Smooth muscle cell (in vitro differentiated cells): Measurements from ENCODE around the gene GJA10. TPM values are rescaled to one million over a fixed set of nuclear protein-coding genes. Genes with fewer than 3 reads are reported as not detected.
A peak's percentile ranks its signal among the peaks of the same experiment; 100 is the strongest.

Experiments
- DNase-seq: peaks from one replicate; lab custom pipeline; 2025; ENCODE audit not compliant: unreplicated experiment; lab: John Stamatoyannopoulos, UW
- H2AFZ ChIP-seq: fragments of 200-600 bp; sonication (generic); 2 replicates; pipeline ENCODE4 v1.6.0; 2016; ENCODE audit warnings: antibody characterized with exemption, low read depth, mild to moderate bottlenecking
- H3F3A ChIP-seq: fragments of 200-600 bp; sonication (generic); 2 replicates; pipeline ENCODE4 v1.6.0; 2017; ENCODE audit warnings: antibody characterized with exemption, low read depth
- H3K27ac ChIP-seq: fragments of 200-600 bp; sonication (generic); 2 replicates; pipeline ENCODE4 v1.5.1; 2016; ENCODE audit warnings: low read depth, mild to moderate bottlenecking
- H3K27me3 ChIP-seq: fragments of 200-600 bp; sonication (generic); 2 replicates; pipeline ENCODE4 v1.6.1; 2016; ENCODE audit warnings: low read depth, mild to moderate bottlenecking
- H3K36me3 ChIP-seq: fragments of 200-600 bp; sonication (generic); 2 replicates; pipeline ENCODE4 v1.5.1; 2016; ENCODE audit warnings: low read depth
- H3K4me1 ChIP-seq: fragments of 200-600 bp; sonication (generic); 2 replicates; pipeline ENCODE4 v1.5.1; 2016; ENCODE audit warnings: low read depth
- H3K4me2 ChIP-seq: fragments of 200-600 bp; sonication (generic); 2 replicates; pipeline ENCODE4 v1.6.0; 2016; ENCODE audit warnings: mild to moderate bottlenecking
- H3K4me3 ChIP-seq: fragments of 200-600 bp; sonication (generic); 2 replicates; pipeline ENCODE4 v1.5.1; 2016; ENCODE audit warnings: mild to moderate bottlenecking
- H3K79me2 ChIP-seq: fragments of 200-600 bp; sonication (generic); 2 replicates; pipeline ENCODE4 v1.6.0; 2016; ENCODE audit warnings: low read depth, mild to moderate bottlenecking
- H3K9ac ChIP-seq: fragments of 200-600 bp; sonication (generic); 2 replicates; pipeline ENCODE4 v1.6.0; 2016; ENCODE audit warnings: low read depth
- H3K9me3 ChIP-seq: fragments of 200-600 bp; sonication (generic); replicated peaks from 2 replicates; pipeline ENCODE4 v1.5.1; 2016; ENCODE audit warnings: low read depth
- H4K20me1 ChIP-seq: fragments of 200-600 bp; sonication (generic); 2 replicates; pipeline ENCODE4 v1.6.0; 2016; ENCODE audit warnings: low read depth
- CTCF ChIP-seq: fragments of 200-600 bp; sonication (generic); IDR thresholded peaks from 2 replicates; pipeline ENCODE4 v1.5.1; 2017; ENCODE audit warnings: borderline replicate concordance, mild to moderate bottlenecking, antibody characterized with exemption; ENCODE audit not compliant: insufficient read depth, poor library complexity, severe bottlenecking
- WGBS: methylation state at CpG from one replicate; pipeline ENCODE4 v1.1.7; 2016; ENCODE audit warnings: low lambda C conversion rate; 5-methylcytosine and 5-hydroxymethylcytosine counted together
- polyA plus RNA-seq: library from polyadenylated mRNA; unstranded; fragments of >200 nt; fragmentation: Nextera tagmentation; extraction: Ambion mirVana; gene quantifications from 2 replicates; pipeline ENCODE4 v1.2.1, GENCODE V29; 2016
- total RNA-seq: library from RNA; depleted of rRNA; stranded (reverse); fragments of >200 nt; gene quantifications from 2 replicates; pipeline ENCODE4 v1.2.3, GENCODE V29; 2014

The GJA10 gene
- total and polyA plus RNA-seq, 2 experiments from 2014 or later: not detected

DNA sequence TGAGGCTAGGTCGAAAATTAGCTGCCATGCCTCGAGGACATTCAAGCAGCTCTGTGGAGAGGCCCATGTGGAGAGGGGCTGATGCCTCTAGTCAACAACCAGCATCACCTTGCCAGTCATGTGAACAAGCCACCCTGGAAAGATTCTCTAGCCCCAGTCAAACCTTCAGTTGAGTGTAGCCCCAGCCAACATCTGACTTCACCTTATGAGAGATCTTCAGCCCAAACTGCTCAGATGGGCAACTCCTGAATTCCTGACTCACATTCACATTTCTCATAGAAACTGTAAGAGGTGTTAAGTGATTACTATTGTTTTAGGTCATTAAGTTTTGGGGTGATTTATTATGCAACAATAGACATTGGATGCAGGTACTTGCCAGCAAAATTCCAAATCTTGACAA is 44.9 kb downstream of the GJA10 start:
- Histone ChIP-seq H3K79me2 (no peaks in the 10 kb centered on the region), H3K36me3 (no peaks in the 10 kb centered on the region), H3K27me3 (no peaks in the 10 kb centered on the region), H4K20me1 (no peaks in the 10 kb centered on the region), H2AFZ (no peak overlapping the region), H3K9ac (no peak overlapping the region), H3F3A (no peaks in the 10 kb centered on the region), H3K4me3 (no peak overlapping the region), H3K9me3 (no peaks in the 10 kb centered on the region), H3K27ac (no peak overlapping the region), H3K4me1 (no peaks in the 10 kb centered on the region), H3K4me2 (no peak overlapping the region)
- no peak for DNase-seq
- 78% methylated on average over 2 of the region's 2 CpGs for WGBS
- no peak for TF ChIP-seq CTCF

DNA sequence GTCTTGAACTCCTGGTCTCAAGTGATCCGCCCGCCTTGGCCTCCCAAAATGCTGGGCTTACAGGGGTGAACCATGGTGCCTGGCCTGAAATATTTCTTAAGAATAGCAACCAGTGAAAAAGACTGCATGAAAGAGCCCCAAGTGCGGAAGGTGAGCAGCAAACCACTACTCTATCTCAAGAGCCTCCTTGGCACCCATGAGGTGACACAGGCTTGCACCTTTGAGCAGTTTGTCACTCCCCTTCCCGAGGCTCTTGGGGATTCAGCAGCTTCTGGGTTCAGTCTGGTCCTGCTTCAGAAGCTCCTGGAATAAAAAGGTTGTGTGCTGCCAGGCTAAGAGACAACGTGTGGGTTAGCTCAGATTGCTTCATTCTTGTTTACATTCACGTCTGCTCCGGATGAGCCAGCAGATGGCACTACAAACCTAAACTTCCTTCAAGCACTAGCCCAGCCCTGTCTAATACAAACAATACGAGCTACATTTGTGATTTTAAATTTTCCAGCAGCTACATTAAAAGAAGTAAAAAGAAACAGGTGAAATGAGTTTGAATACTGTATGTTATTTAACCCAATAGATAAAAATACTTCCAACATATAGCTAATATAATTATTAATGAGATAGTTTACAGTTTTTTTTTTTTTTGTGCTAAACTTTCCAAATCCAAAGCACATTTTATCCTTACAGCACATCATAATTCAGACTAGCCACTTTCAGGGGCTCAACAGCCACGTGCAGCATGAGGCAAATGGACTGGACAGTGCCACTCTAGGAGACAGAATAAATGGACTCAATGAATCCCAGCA is 46.2 kb downstream of the GJA10 start:
- peak; percentile 79 for TF ChIP-seq CTCF
- Histone ChIP-seq H3K4me1 (no peaks in the 10 kb centered on the region), H3K27ac (no peak overlapping the region), H3K27me3 (no peaks in the 10 kb centered on the region), H3F3A (no peaks in the 10 kb centered on the region), H3K4me2 (no peak overlapping the region), H3K9me3 (no peaks in the 10 kb centered on the region), H2AFZ (no peak overlapping the region), H3K36me3 (no peaks in the 10 kb centered on the region), H3K9ac (no peak overlapping the region), H3K79me2 (no peaks in the 10 kb centered on the region), H3K4me3 (no peak overlapping the region), H4K20me1 (no peaks in the 10 kb centered on the region)
- 34% methylated on average over 9 of the region's 9 CpGs for WGBS
- DNase-seq: peak; percentile 2

DNA sequence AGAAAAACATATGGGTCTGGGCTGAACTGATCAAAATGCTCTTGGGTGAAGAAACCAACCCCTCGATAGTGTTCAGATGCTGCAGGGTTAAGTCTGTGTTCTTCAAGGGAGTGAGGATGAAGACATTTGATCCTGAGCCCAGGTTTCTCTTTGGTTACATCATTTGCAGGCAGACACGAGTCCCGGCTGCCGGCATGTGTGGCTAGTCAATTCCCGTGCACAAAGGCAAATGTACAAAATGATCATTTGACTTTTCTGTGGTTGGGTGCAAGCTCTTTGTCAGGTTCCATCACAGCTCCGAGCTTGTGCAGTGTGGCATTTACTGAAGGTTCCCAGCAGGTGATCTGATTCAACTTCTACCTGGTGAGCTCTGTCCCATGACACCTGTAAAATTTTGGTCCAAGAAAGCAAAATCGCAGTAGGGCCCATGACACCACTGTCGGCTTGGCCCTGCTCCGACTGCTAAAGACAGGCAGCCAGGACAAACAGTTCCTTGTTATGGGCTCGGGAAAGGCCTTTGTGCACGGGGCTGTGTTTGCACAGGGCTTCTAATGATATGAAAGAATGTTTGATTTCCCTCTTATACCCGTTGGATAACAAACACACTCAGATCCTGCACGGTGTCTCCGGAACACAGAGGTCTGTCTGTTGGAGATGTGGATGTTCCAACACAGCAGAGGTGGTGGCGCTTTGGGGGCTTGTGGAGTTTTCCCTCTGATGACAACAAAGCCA is 46.9 kb downstream of the GJA10 start:
- Histone ChIP-seq H4K20me1 (no peaks in the 10 kb centered on the region), H3K27me3 (no peaks in the 10 kb centered on the region), H3K4me3 (no peak overlapping the region), H3K36me3 (no peaks in the 10 kb centered on the region), H3F3A (no peaks in the 10 kb centered on the region), H2AFZ (no peak overlapping the region), H3K9me3 (no peaks in the 10 kb centered on the region), H3K27ac (no peak overlapping the region), H3K4me2 (no peak overlapping the region), H3K9ac (no peak overlapping the region), H3K79me2 (no peaks in the 10 kb centered on the region), H3K4me1 (no peaks in the 10 kb centered on the region)
- no peak for DNase-seq
- 92% methylated on average over 15 of the region's 15 CpGs for WGBS
- no peak for TF ChIP-seq CTCF
